B cell (primary cell): ENCODE results near the gene GPR15. TPM values are rescaled to one million over a fixed set of nuclear protein-coding genes. Genes with fewer than 3 reads are reported as not detected.

Experiments
- ATAC-seq: fragments of 200-7000 bp; cut with Tn5 transposase; one replicate; pipeline ENCODE4 v1.10.0; 2021; ENCODE audit warnings: low read depth, mild to moderate bottlenecking, moderate number of reproducible peaks, moderate library complexity
- CTCF ChIA-PET: fragments of 350-600 bp; sonication (Branson Sonifier 250); formaldehyde crosslinking; loops from one replicate; lab custom pipeline; 2021; ENCODE audit warnings: antibody characterized with exemption, inconsistent platforms; lab: Charles Lee
- POLR2A ChIA-PET: fragments of 350-600 bp; sonication (Branson Sonifier 250); formaldehyde crosslinking; loops from one replicate; lab custom pipeline; 2021; ENCODE audit warnings: antibody characterized with exemption; lab: Charles Lee
- DNase-seq: peaks from one replicate; pipeline ENCODE4 v3.0.0; 2013
- H2AFZ ChIP-seq: 2 replicates; pipeline ENCODE4 v1.6.1; 2012; ENCODE audit warnings: mild to moderate bottlenecking, low read depth, low read length; ENCODE audit not compliant: insufficient read depth, poor library complexity, severe bottlenecking
- H3K27ac ChIP-seq, 2 donors: 1 replicate in 1 of 2; 2 replicates in 1 of 2; pipeline ENCODE4 v1.5.1; 2012 to 2013; ENCODE audit warnings: low read length in 2 of 2, mild to moderate bottlenecking in 2 of 2, moderate library complexity in 1 of 2
- H3K27me3 ChIP-seq, 4 experiments: fragments of 200-600 bp in 1 of 4; sonication (generic) in 1 of 4; replicated peaks in 1 of 4; 1 replicate in 2 of 4; 2 replicates in 2 of 4; pipeline versions ENCODE4 v1.6.1 to v1.7.0; 2013 to 2016; ENCODE audit warnings: low read length in 3 of 4, mild to moderate bottlenecking in 2 of 4, mixed read lengths in 1 of 4, moderate library complexity in 1 of 4; ENCODE audit not compliant: insufficient read depth in 4 of 4, control insufficient read depth in 3 of 4; ENCODE audit errors: control extremely low read depth in 1 of 4
- H3K36me3 ChIP-seq, 2 experiments: replicated peaks in 1 of 2; 1 replicate in 1 of 2; 2 replicates in 1 of 2; pipeline versions ENCODE4 v1.6.1 to v1.7.1; 2013; ENCODE audit warnings: low read length in 1 of 2; ENCODE audit not compliant: insufficient read depth in 2 of 2, control insufficient read depth in 1 of 2; ENCODE audit errors: control extremely low read depth in 1 of 2, extremely low read depth in 1 of 2
- H3K4me1 ChIP-seq, 2 donors: fragments of 200-600 bp in 1 of 2; sonication (generic) in 1 of 2; 1 replicate in 1 of 2; 2 replicates in 1 of 2; pipeline versions ENCODE4 v1.5.1 to v1.6.1; 2013 to 2017; ENCODE audit warnings: low read length in 2 of 2; ENCODE audit not compliant: control insufficient read depth in 2 of 2, insufficient read depth in 2 of 2
- H3K4me2 ChIP-seq: replicated peaks from 2 replicates; pipeline ENCODE3; 2012; ENCODE audit warnings: mild to moderate bottlenecking, low read depth, low read length; ENCODE audit not compliant: poor library complexity, severe bottlenecking
- H3K4me3 ChIP-seq, 5 experiments: fragments of 200-600 bp in 1 of 5; sonication (generic) in 1 of 5; 1 replicate in 3 of 5; 2 replicates in 2 of 5; pipeline versions ENCODE4 v1.5.1 to v1.7.0; 2011 to 2016; ENCODE audit warnings: low read length in 4 of 5, mild to moderate bottlenecking in 4 of 5, low read depth in 2 of 5, control low read depth in 1 of 5, moderate library complexity in 1 of 5; ENCODE audit not compliant: insufficient read depth in 1 of 5; ENCODE audit errors: control extremely low read depth in 1 of 5, extremely low read depth in 1 of 5
- H3K79me2 ChIP-seq: fragments of 200-600 bp; sonication (generic); one replicate; pipeline ENCODE4 v1.6.0; 2016; ENCODE audit warnings: low read length; ENCODE audit not compliant: control insufficient read depth, insufficient read depth
- H3K9ac ChIP-seq: fragments of 200-600 bp; sonication (generic); 2 replicates; pipeline ENCODE4 v1.6.1; 2017; ENCODE audit warnings: mild to moderate bottlenecking, low read length, moderate library complexity
- H3K9me3 ChIP-seq, 3 donors: one replicate each; pipeline versions ENCODE4 v1.6.1 to v1.7.1; 2013; ENCODE audit warnings: low read length in 2 of 3; ENCODE audit not compliant: control insufficient read depth in 2 of 3, insufficient read depth in 1 of 3; ENCODE audit errors: control extremely low read depth in 1 of 3
- H4K20me1 ChIP-seq: 2 replicates; pipeline ENCODE4 v1.6.0; 2012; ENCODE audit warnings: mild to moderate bottlenecking, low read length; ENCODE audit not compliant: insufficient read depth, control insufficient read depth, poor library complexity, severe bottlenecking
- H3K27ac Mint-ChIP-seq: one replicate; pipeline ENCODE4 v1.8.0; 2021; ENCODE audit warnings: mixed read lengths
- H3K27me3 Mint-ChIP-seq: one replicate; pipeline ENCODE4 v1.8.0; 2021; ENCODE audit warnings: mixed read lengths
- H3K4me1 Mint-ChIP-seq: one replicate; pipeline ENCODE4 v1.8.0; 2021; ENCODE audit warnings: mixed read lengths
- H3K4me3 Mint-ChIP-seq: one replicate; pipeline ENCODE4 v1.8.0; 2021; ENCODE audit warnings: mixed read lengths
- H3K9me3 Mint-ChIP-seq: one replicate; pipeline ENCODE4 v1.8.0; 2022; ENCODE audit warnings: mixed read lengths; ENCODE audit not compliant: insufficient read depth
- EZH2 ChIP-seq: IDR thresholded peaks from 2 replicates; pipeline ENCODE4 v1.6.1; 2012; ENCODE audit warnings: borderline replicate concordance, low read depth, mild to moderate bottlenecking, moderate library complexity, low read length; ENCODE audit not compliant: insufficient read depth, poor library complexity, severe bottlenecking
- WGBS: methylation state at CpG from one replicate; pipeline ENCODE4 v1.1.5; 2013; ENCODE audit warnings: missing lambda C conversion rate; ENCODE audit not compliant: insufficient coverage; 5-methylcytosine and 5-hydroxymethylcytosine counted together
- intact Hi-C: fragments of 100-400 bp; cut with micrococcal nuclease; formaldehyde crosslinking; loops from one replicate; pipeline ENCODE4 v1.10.0; 2022
- polyA plus RNA-seq: library from polyadenylated mRNA; depleted of rRNA; stranded (reverse); fragments of >200 nt; gene quantifications from 2 replicates; pipeline ENCODE4 v1.2.3, GENCODE V29; 2012
- total RNA-seq, 2 donors: library from RNA; stranded (reverse); fragments of 120-200 nt in 1 of 2; gene quantifications; 1 replicate in 1 of 2; 2 replicates in 1 of 2; pipeline versions ENCODE4 v1.2.3 to v1.2.4, GENCODE V29; 2013 to 2022
- TF ChIP-seq, protein P1 (sequence below): fragments of 200-600 bp; IDR thresholded peaks from one replicate; pipeline ENCODE4 v1.8.0; 2022; ENCODE audit warnings: antibody characterized with exemption, mild to moderate bottlenecking

GPR15 gene
- total and polyA plus RNA-seq, 2 donors (not counting 1 experiment from before 2014, with no cell fraction given), result 6.4 to 6.5 TPM

DNA sequence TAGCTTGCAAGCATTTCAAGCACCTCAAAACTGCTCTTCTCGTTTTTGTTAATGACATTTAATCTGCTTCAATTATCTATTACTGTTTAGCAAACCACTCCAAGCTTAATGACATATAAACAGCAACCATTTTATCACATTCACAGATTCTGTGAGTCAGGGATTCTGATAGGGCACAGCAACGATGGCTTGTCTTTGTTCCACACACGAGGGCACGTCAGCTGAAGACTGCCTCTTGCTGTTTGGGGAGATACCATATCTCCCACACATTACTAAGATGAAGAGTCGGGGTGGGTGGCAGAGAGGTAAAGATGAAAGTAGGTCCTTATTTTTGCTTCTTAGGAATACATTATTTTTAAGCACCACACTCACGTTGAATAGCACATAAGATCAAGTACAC, 42.4 kb downstream of the GPR15 start:
- Histone ChIP-seq H3K27ac (no peak overlapping the region), H2AFZ (no peak overlapping the region), H3K9ac (no peak overlapping the region), H3K36me3 (peaks cover 7 to 9% of the 10 kb centered on the region in 2 experiments), H3K4me2 (no peak overlapping the region), H4K20me1 (no peaks in the 10 kb centered on the region), H3K27me3 (no peaks in the 10 kb centered on the region), H3K4me3 (no peak overlapping the region), H3K79me2 (no peaks in the 10 kb centered on the region), H3K4me1 (no peaks in the 10 kb centered on the region), H3K9me3 (no peaks in the 10 kb centered on the region)
- ATAC-seq (no peak), DNase-seq (no peak)
- TF ChIP-seq, protein P1, sequence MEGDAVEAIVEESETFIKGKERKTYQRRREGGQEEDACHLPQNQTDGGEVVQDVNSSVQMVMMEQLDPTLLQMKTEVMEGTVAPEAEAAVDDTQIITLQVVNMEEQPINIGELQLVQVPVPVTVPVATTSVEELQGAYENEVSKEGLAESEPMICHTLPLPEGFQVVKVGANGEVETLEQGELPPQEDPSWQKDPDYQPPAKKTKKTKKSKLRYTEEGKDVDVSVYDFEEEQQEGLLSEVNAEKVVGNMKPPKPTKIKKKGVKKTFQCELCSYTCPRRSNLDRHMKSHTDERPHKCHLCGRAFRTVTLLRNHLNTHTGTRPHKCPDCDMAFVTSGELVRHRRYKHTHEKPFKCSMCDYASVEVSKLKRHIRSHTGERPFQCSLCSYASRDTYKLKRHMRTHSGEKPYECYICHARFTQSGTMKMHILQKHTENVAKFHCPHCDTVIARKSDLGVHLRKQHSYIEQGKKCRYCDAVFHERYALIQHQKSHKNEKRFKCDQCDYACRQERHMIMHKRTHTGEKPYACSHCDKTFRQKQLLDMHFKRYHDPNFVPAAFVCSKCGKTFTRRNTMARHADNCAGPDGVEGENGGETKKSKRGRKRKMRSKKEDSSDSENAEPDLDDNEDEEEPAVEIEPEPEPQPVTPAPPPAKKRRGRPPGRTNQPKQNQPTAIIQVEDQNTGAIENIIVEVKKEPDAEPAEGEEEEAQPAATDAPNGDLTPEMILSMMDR, result no peak
- TF ChIP-seq EZH2, result no peak
- POLR2A ChIA-PET, result no interaction called here
- intact Hi-C loops, result loop anchor here (5.0 kb wide), 2 partner anchors 52 to 232 kb away; partner anchors contain the start of gene CLDND1
- Mint-ChIP-seq H3K4me1 (peaks cover 3% of the 10 kb centered on the region), H3K4me3 (no peak overlapping the region), H3K27me3 (no peaks in the 10 kb centered on the region), H3K27ac (no peak overlapping the region), H3K9me3 (peaks cover 2% of the 10 kb centered on the region)
- CTCF ChIA-PET, result interaction anchor here (0.6 to 3.3 kb wide), 4 partner anchors 12 to 534 kb away, joined by 3 to 26 read pairs (median 3); no protein-coding TSS in a partner anchor
- WGBS, result 89% methylated on average over 1 of the region's 6 CpGs

DNA sequence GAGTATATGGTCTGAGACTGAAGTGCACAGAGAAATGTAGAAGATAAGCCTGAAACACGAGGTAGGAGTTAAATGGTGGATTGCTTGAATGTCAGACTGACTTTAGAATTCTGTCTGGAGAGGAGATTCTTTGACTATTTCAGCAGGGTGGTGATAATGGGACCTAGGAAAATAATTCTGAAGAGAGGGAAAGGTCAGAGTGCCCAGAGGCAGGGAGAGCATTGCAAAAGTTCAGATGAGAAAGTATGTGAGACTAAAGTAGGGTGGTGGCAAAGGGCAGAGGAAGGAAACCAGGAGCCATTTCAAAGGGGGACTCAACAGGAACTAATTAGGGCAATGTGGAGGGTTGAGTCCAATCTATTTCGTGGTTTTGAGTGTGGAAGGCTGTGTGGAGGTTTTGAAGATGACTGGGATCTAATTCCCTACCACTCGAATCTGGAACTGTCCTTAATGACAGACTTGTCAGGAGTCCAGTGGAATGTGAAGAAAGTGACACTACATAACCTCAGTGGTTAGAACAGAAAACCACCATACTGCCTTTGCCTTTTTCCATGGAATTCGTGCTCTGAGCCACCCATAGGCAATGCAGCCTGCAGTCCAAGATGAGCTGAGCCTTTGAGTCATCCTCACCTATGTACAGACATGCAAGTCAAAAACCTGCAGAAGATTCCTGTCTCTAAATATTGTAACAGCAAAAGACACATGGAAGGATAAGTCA, 45.6 kb downstream of the GPR15 start:
- intact Hi-C loops, result no loop called here
- DNase-seq, result no peak
- no peak overlapping the region for H3K9ac ChIP-seq
- H3K27me3 Mint-ChIP-seq, result no peaks in the 10 kb centered on the region
- no peak overlapping the region for H2AFZ ChIP-seq
- H3K4me3 ChIP-seq, result no peak overlapping the region
- no peaks in the 10 kb centered on the region for H3K9me3 ChIP-seq
- H3K4me3 Mint-ChIP-seq, result no peak overlapping the region
- H3K27me3 ChIP-seq, result no peaks in the 10 kb centered on the region
- H3K9me3 Mint-ChIP-seq, result no peaks in the 10 kb centered on the region
- H3K27ac Mint-ChIP-seq, result no peak overlapping the region
- no peak overlapping the region for H3K4me2 ChIP-seq
- ChIA-PET CTCF (no interaction called here), POLR2A (no interaction called here)
- no peak for TF ChIP-seq EZH2
- TF ChIP-seq, protein P1, result no peak
- H3K36me3 ChIP-seq, result peaks cover 11 to 12% of the 10 kb centered on the region in 2 experiments
- no peaks in the 10 kb centered on the region for H3K79me2 ChIP-seq
- H3K4me1 ChIP-seq, result no peaks in the 10 kb centered on the region
- ATAC-seq, result no peak
- H4K20me1 ChIP-seq, result no peaks in the 10 kb centered on the region
- no peak overlapping the region for H3K27ac ChIP-seq
- H3K4me1 Mint-ChIP-seq, result peaks cover 3% of the 10 kb centered on the region
- WGBS, result 96% methylated on average over 2 of the region's 4 CpGs
